ENCODE measurements around the gene ARID1B.

Gene ARID1B

GRCh38 chr6:156801712-156802111 lies 24.5 kb downstream of the ARID1B start:
- no peak for DNase-seq (ENCODE audit: low read depth)
- H3K4me3 ChIP-seq (ENCODE audit: control insufficient read depth, low read depth, low read length), result no peak overlapping the region
- no peak for TF ChIP-seq CTCF (IDR thresholded peaks at IDR 0.05; ENCODE audit: control insufficient read depth, insufficient read depth, low read depth, low read length, missing control alignments)

- no peak for TF ChIP-seq CTCF (IDR thresholded peaks at IDR 0.05; ENCODE audit: control insufficient read depth, insufficient read depth, low read depth, low read length, missing control alignments)
- no peak for DNase-seq (ENCODE audit: low read depth)
These were observed 26.2 kb downstream of the ARID1B start for GRCh38 chr6:156803353-156803752.

GRCh38 chr6:156804402-156804801 lies 27.2 kb downstream of the ARID1B start:
- H3K4me3 ChIP-seq (ENCODE audit: control insufficient read depth, low read depth, low read length), result no peak overlapping the region
- DNase-seq (ENCODE audit: low read depth), result no peak
- TF ChIP-seq CTCF (IDR thresholded peaks at IDR 0.05; ENCODE audit: control insufficient read depth, insufficient read depth, low read depth, low read length, missing control alignments), result no peak

More at GRCh38 chr6:156803353-156803752, 26.2 kb downstream of the ARID1B start:
- H3K4me3 ChIP-seq (ENCODE audit: control insufficient read depth, low read depth, low read length), result no peak overlapping the region

- no peak for DNase-seq (ENCODE audit: low read depth)
- no peak for TF ChIP-seq CTCF (IDR thresholded peaks at IDR 0.05; ENCODE audit: control insufficient read depth, insufficient read depth, low read depth, low read length, missing control alignments)
- no peak overlapping the region for H3K4me3 ChIP-seq (ENCODE audit: control insufficient read depth, low read depth, low read length)
These were observed 29.0 kb downstream of the ARID1B start for GRCh38 chr6:156806155-156806554.

- no peak for DNase-seq (ENCODE audit: low read depth)
- H3K4me3 ChIP-seq (ENCODE audit: control insufficient read depth, low read depth, low read length), result no peak overlapping the region
- TF ChIP-seq CTCF (IDR thresholded peaks at IDR 0.05; ENCODE audit: control insufficient read depth, insufficient read depth, low read depth, low read length, missing control alignments), result no peak
These were observed 29.9 kb downstream of the ARID1B start for GRCh38 chr6:156807028-156807427.

- no peak for DNase-seq (ENCODE audit: low read depth)
- H3K4me3 ChIP-seq (ENCODE audit: control insufficient read depth, low read depth, low read length), result no peak overlapping the region
- TF ChIP-seq CTCF (IDR thresholded peaks at IDR 0.05; ENCODE audit: control insufficient read depth, insufficient read depth, low read depth, low read length, missing control alignments), result no peak
These were observed 30.6 kb downstream of the ARID1B start for GRCh38 chr6:156807795-156808194.

GRCh38 chr6:156808287-156808686 lies 31.1 kb downstream of the ARID1B start:
- TF ChIP-seq CTCF (IDR thresholded peaks at IDR 0.05; ENCODE audit: control insufficient read depth, insufficient read depth, low read depth, low read length, missing control alignments), result no peak
- H3K4me3 ChIP-seq (ENCODE audit: control insufficient read depth, low read depth, low read length), result no peak overlapping the region
- no peak for DNase-seq (ENCODE audit: low read depth)
